ENCODE measurements around the gene CCR5.

CCR5 gene

GRCh38 chr3:46375814-46376213, 5.1 kb downstream of the CCR5 start:
- Histone ChIP-seq H3K27ac (ENCODE audit: extremely low read depth, low read depth, low read length) (no peak overlapping the region), H3K4me1 (ENCODE audit: control insufficient read depth, insufficient read depth, low read length) (no peaks in the 10 kb centered on the region), H3K4me3 (ENCODE audit: low read depth, low read length) (no peak overlapping the region), H3K36me3 (ENCODE audit: control insufficient read depth in 2 of 2, insufficient read depth in 1 of 2, low read length in 2 of 2) (no peaks in the 10 kb centered on the region), H3K9me3 (ENCODE audit: control insufficient read depth, insufficient read depth, low read depth, low read length) (no peaks in the 10 kb centered on the region)
- ChIA-PET POLR2A (no interaction called here), CTCF (interaction anchor here (3.6 kb wide), 1 partner anchor 167 kb away, joined by 17 read pairs; the partner anchor contains the start of gene CCR1)
- no peak for TF ChIP-seq ZFHX2 (tag by site-specific recombination; conservative IDR thresholded peaks at IDR 0.05)
- TF ChIP-seq, protein P1, sequence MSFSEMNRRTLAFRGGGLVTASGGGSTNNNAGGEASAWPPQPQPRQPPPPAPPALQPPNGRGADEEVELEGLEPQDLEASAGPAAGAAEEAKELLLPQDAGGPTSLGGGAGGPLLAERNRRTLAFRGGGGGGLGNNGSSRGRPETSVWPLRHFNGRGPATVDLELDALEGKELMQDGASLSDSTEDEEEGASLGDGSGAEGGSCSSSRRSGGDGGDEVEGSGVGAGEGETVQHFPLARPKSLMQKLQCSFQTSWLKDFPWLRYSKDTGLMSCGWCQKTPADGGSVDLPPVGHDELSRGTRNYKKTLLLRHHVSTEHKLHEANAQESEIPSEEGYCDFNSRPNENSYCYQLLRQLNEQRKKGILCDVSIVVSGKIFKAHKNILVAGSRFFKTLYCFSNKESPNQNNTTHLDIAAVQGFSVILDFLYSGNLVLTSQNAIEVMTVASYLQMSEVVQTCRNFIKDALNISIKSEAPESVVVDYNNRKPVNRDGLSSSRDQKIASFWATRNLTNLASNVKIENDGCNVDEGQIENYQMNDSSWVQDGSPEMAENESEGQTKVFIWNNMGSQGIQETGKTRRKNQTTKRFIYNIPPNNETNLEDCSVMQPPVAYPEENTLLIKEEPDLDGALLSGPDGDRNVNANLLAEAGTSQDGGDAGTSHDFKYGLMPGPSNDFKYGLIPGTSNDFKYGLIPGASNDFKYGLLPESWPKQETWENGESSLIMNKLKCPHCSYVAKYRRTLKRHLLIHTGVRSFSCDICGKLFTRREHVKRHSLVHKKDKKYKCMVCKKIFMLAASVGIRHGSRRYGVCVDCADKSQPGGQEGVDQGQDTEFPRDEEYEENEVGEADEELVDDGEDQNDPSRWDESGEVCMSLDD (tag by site-specific recombination; IDR thresholded peaks at IDR 0.05) = no peak
- no peak for TF ChIP-seq KLF9 (tag by site-specific recombination; IDR thresholded peaks at IDR 0.05; ENCODE audit: low read depth)
- TF ChIP-seq, protein P2, sequence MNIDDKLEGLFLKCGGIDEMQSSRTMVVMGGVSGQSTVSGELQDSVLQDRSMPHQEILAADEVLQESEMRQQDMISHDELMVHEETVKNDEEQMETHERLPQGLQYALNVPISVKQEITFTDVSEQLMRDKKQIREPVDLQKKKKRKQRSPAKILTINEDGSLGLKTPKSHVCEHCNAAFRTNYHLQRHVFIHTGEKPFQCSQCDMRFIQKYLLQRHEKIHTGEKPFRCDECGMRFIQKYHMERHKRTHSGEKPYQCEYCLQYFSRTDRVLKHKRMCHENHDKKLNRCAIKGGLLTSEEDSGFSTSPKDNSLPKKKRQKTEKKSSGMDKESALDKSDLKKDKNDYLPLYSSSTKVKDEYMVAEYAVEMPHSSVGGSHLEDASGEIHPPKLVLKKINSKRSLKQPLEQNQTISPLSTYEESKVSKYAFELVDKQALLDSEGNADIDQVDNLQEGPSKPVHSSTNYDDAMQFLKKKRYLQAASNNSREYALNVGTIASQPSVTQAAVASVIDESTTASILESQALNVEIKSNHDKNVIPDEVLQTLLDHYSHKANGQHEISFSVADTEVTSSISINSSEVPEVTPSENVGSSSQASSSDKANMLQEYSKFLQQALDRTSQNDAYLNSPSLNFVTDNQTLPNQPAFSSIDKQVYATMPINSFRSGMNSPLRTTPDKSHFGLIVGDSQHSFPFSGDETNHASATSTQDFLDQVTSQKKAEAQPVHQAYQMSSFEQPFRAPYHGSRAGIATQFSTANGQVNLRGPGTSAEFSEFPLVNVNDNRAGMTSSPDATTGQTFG (tag by site-specific recombination; IDR thresholded peaks at IDR 0.05; ENCODE audit: borderline replicate concordance) = no peak

- ChIA-PET POLR2A (no interaction called here), CTCF (interaction anchor here (0.6 to 3.6 kb wide), 24 partner anchors 9 to 619 kb away, joined by 3 to 22 read pairs (median 4); partner anchors contain the start of gene CCR1)
- TF ChIP-seq ZNF221 (tag by site-specific recombination; IDR thresholded peaks at IDR 0.05; ENCODE audit: borderline replicate concordance) (no peak), ZNF654 (tag by site-specific recombination; IDR thresholded peaks at IDR 0.05; ENCODE audit: low read depth) (peak; percentile 74)
- Histone ChIP-seq H3K9me3 (ENCODE audit: control insufficient read depth, insufficient read depth, low read depth, low read length) (no peaks in the 10 kb centered on the region), H3K27ac (ENCODE audit: extremely low read depth, low read depth, low read length) (no peak overlapping the region), H3K36me3 (ENCODE audit: control insufficient read depth in 2 of 2, insufficient read depth in 1 of 2, low read length in 2 of 2) (no peaks in the 10 kb centered on the region), H3K4me3 (ENCODE audit: low read depth, low read length) (no peak overlapping the region), H3K4me1 (ENCODE audit: control insufficient read depth, insufficient read depth, low read length) (no peaks in the 10 kb centered on the region)
These were observed 7.7 kb downstream of the CCR5 start for GRCh38 chr3:46378426-46378942.

DNA sequence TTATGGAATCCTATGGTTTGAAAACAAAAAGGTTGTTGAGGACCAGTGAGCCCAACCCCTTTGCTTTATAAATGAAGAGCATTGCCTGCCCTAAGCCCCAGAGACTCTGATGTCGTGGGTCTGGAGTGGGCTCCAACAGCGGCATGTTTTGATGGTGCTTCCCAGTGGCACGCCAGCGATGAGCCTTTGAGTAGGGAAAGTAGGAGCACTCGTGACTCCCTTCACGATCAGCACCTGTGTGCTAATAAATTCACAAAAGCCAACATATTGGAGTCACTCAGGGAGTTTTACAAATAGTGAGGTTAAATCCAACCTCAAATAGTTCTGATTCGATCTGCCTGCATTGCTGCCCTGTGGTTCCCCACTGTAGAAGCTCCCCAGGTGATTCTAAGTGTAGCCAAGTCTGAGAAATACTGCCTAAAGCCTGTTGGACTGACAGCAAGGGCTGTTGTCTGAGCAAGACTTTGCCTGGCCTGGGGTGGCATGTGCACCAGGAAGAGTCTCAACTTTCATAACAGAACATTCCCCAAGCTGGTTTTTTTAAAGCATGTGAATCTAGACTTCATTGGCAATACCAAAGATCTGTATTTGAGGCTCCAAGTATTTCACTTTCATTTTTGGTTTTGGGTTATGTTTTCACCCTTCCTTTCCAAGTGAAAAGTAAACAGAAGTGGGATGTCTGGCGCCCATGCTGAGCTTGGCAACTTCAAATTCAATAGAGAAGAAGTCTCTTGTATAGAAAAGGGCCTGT, 9.9 kb downstream of the CCR5 start:
- Histone ChIP-seq H3K4me1 (ENCODE audit: control insufficient read depth, insufficient read depth, low read length) (no peaks in the 10 kb centered on the region), H3K4me3 (ENCODE audit: low read depth, low read length) (no peak overlapping the region), H3K27ac (ENCODE audit: extremely low read depth, low read depth, low read length) (no peak overlapping the region), H3K36me3 (ENCODE audit: control insufficient read depth in 2 of 2, insufficient read depth in 1 of 2, low read length in 2 of 2) (no peaks in the 10 kb centered on the region), H3K9me3 (ENCODE audit: control insufficient read depth, insufficient read depth, low read depth, low read length) (no peaks in the 10 kb centered on the region)
- ChIA-PET POLR2A (no interaction called here), CTCF (interaction anchor here (0.6 kb wide), 2 partner anchors 26 to 162 kb away, joined by 3 to 5 read pairs; partner anchors contain the start of genes CCR5AS and CCRL2)
- no peak for TF ChIP-seq ZNF621 (tag by site-specific recombination; IDR thresholded peaks at IDR 0.05)
- no peak for TF ChIP-seq ZNF274 (IDR thresholded peaks at IDR 0.05; ENCODE audit: low read length)
- TF ChIP-seq ZNF274 (tag by site-specific recombination; IDR thresholded peaks at IDR 0.05; ENCODE audit: borderline replicate concordance) = no peak
- no peak for TF ChIP-seq FEZF1 (tag by site-specific recombination; IDR thresholded peaks at IDR 0.05)
- no peak for TF ChIP-seq HOXA7 (CRISPR knock-in tag; IDR thresholded peaks at IDR 0.05; ENCODE audit: borderline replicate concordance)
- no peak for TF ChIP-seq SP2 (tag by site-specific recombination; IDR thresholded peaks at IDR 0.05)
- no peak for TF ChIP-seq HOXD13 (CRISPR knock-in tag; IDR thresholded peaks at IDR 0.05; ENCODE audit: borderline replicate concordance)
- TF ChIP-seq MEIS1 (CRISPR knock-in tag; IDR thresholded peaks at IDR 0.05; ENCODE audit: borderline replicate concordance) = no peak
- TF ChIP-seq ZNF18 (tag by site-specific recombination; IDR thresholded peaks at IDR 0.05) = no peak
- TF ChIP-seq ZNF600 (tag by site-specific recombination; IDR thresholded peaks at IDR 0.05) = no peak
- no peak for TF ChIP-seq ZBTB21 (tag by site-specific recombination; IDR thresholded peaks at IDR 0.05)
- no peak for TF ChIP-seq ZNF174 (tag by site-specific recombination; IDR thresholded peaks at IDR 0.05)
- TF ChIP-seq ZNF558 (tag by site-specific recombination; IDR thresholded peaks at IDR 0.05) = no peak
- TF ChIP-seq PATZ1 (tag by site-specific recombination; IDR thresholded peaks at IDR 0.05) = no peak
